ENCODE data around the gene ROPN1L.
A peak's percentile ranks its signal among the peaks of the same experiment; 100 is the strongest.
"Not testable (repeated sequence)": the region's sequence is repeated elsewhere in the genome, so short reads cannot be mapped to it uniquely, and the experiment has no call there.

Gene ROPN1L

GRCh38 chr5:10503321-10503720 is 61.6 kb downstream of the ROPN1L start:
- DNase-seq = no peak

GRCh38 chr5:10503997-10504793 is 62.5 kb downstream of the ROPN1L start:
- peak; percentile 94 for DNase-seq

- DNase-seq = peak; percentile 96
These were observed 63.9 kb downstream of the ROPN1L start for GRCh38 chr5:10505517-10506095.

- DNase-seq = no peak
These were observed 64.9 kb downstream of the ROPN1L start for GRCh38 chr5:10506535-10506934.

- no peak for DNase-seq
These were observed 66.0 kb downstream of the ROPN1L start for GRCh38 chr5:10507575-10508096.

GRCh38 chr5:10509575-10509974 is 67.9 kb downstream of the ROPN1L start:
- DNase-seq = no peak

GRCh38 chr5:10511741-10512640 is 70.3 kb downstream of the ROPN1L start:
- DNase-seq = no peak

- no peak for DNase-seq
These were observed 72.1 kb downstream of the ROPN1L start for GRCh38 chr5:10513501-10514442.

- not testable (repeated sequence) for DNase-seq
These were observed 72.9 kb downstream of the ROPN1L start for GRCh38 chr5:10514572-10514971.

Data from OCI-M1 (cell line).